GM12801 (cell line): Measurements from ENCODE around the gene PAQR5.

Experiments
- TF ChIP-seq, protein P1 (sequence below): IDR thresholded peaks from one replicate; pipeline ENCODE4 v1.5.1; 2011; ENCODE audit warnings: control low read depth; ENCODE audit not compliant: insufficient read length; ENCODE audit errors: extremely low read depth

Gene PAQR5

DNA sequence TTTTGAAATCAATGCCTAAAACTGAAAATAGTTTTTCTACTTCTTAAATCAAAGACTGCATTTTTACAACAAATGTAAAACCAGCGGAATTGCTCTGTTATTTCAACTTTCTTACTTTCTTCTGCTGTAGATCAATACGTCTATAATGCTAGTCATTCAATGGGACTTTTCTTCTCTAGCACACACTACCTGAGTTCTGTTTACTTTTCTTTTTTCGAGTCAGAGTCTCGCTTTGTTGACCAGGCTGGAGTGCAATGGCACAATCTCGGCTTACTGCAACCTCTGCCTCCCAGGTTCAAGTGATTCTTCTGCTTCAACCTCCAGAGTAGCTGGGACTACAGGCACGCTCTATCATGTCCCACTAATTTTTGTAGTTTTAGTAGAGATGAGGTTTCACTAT lies 74.7 kb downstream of the PAQR5 start:
- TF ChIP-seq, protein P1, sequence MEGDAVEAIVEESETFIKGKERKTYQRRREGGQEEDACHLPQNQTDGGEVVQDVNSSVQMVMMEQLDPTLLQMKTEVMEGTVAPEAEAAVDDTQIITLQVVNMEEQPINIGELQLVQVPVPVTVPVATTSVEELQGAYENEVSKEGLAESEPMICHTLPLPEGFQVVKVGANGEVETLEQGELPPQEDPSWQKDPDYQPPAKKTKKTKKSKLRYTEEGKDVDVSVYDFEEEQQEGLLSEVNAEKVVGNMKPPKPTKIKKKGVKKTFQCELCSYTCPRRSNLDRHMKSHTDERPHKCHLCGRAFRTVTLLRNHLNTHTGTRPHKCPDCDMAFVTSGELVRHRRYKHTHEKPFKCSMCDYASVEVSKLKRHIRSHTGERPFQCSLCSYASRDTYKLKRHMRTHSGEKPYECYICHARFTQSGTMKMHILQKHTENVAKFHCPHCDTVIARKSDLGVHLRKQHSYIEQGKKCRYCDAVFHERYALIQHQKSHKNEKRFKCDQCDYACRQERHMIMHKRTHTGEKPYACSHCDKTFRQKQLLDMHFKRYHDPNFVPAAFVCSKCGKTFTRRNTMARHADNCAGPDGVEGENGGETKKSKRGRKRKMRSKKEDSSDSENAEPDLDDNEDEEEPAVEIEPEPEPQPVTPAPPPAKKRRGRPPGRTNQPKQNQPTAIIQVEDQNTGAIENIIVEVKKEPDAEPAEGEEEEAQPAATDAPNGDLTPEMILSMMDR = no peak

DNA sequence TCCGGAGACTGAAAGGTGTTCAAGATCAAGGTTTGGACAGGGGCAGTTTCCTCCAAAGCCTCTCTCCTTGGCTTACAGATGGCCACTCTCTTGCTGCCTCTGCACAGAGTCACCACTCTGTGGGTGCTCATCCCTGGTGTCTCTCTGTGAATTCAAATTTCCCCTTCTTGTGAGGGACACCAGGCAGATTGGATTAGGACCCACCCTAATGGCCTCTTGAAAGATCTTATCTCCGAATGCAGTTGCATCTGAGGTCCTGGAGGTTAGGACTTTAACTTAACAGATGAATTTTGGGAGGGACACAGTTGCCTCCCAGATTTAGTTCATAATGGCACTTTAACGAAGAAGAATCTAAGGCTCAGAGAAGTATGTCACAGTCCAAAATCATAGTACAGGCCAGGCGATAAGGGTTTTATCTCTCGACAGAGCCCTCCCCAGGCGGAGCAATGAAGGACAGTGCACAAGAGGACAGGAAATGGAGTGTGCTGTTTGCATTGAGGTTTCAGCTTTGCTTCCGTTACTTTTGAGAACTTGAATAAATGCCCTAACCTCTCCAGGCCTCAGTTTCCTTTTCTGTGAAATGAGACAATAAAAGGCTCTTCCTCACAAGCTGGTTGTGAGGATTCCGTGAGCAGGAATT lies 76.6 kb downstream of the PAQR5 start:
- TF ChIP-seq, protein P1 = no peak

DNA sequence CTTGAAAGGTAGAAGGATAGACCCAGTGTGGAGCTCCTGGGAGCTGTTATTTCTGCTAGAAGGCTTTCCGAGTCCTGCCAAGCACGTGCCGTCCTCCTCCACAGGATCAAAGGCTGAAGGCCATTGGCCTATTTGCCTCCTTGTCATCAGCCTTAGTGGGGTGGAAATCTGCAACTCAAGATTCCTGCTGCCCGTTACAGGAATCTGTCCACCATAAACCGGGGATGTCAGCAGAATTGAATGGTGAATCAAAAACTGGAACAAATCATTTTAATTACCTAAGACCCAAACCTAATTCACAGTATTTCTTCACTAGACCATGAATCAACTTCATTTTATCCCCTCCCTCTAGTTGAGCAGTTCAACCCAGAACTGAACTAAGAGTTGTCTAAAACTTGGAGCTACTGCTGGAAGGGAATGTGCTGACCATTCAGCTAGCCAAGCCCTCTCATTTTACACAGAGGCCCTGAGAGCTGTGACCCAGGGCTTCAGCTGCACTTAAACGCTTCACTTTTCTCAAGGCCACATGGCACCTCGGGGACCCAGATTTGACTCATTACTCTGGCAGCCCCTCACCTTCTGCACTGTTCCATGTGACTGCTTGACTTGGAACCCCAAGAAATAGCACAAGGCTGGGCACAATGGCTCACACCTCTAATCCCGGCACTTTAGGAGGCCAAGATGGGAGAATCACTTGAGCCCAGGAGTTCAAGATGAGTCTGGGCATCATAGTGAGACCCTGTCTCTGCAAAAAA lies 78.7 kb downstream of the PAQR5 start:
- TF ChIP-seq, protein P1 = no peak

DNA sequence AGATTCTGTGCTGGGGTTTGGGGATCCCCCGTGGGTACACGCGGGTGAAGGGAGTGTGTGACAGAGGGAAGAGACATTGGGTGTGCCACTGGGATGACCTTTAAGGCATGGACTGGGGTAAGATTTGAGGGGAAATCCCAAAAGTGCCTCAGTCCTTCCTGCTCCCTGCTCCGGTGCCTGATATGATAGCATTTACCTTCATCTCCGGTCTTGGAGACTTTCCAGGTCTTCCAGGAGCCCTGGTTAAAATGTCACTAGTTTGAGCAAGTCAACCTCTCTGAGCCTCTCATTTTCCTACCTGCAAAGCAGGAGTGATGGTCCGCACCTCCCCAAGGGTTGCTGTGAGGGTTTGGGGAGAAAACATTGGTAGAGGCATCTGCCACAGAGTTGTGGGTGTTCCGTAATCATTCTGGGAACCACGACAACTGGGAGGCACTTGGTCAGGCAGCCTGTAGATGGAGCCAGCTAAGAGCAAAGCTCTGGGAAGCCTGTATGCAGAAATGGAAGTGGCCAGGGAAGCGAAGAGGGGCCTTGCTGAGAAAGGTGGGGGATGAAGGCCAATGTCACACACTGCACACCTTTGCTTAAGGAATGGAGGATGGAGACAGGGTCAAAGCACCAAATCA lies 81.5 kb downstream of the PAQR5 start:
- TF ChIP-seq, protein P1 = no peak

DNA sequence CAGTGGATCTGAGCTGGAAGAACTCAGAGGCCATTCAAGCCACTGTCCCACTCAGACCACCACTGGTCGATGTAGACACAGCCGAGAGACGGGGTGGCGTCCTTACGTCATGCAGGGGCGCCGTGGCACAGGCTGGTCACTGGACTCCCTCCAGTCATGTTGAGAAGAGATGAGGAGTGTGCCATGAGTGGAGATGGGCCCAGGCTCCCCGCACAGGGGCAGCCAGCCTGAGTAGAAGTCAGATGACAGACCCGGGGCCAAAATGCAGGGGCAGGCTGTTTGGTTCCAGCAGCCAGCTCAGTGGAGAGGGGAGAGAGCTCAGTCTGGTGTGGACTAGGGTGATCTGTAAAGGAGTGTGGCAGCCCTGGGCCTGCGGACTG lies 82.0 kb downstream of the PAQR5 start:
- TF ChIP-seq, protein P1 = no peak

DNA sequence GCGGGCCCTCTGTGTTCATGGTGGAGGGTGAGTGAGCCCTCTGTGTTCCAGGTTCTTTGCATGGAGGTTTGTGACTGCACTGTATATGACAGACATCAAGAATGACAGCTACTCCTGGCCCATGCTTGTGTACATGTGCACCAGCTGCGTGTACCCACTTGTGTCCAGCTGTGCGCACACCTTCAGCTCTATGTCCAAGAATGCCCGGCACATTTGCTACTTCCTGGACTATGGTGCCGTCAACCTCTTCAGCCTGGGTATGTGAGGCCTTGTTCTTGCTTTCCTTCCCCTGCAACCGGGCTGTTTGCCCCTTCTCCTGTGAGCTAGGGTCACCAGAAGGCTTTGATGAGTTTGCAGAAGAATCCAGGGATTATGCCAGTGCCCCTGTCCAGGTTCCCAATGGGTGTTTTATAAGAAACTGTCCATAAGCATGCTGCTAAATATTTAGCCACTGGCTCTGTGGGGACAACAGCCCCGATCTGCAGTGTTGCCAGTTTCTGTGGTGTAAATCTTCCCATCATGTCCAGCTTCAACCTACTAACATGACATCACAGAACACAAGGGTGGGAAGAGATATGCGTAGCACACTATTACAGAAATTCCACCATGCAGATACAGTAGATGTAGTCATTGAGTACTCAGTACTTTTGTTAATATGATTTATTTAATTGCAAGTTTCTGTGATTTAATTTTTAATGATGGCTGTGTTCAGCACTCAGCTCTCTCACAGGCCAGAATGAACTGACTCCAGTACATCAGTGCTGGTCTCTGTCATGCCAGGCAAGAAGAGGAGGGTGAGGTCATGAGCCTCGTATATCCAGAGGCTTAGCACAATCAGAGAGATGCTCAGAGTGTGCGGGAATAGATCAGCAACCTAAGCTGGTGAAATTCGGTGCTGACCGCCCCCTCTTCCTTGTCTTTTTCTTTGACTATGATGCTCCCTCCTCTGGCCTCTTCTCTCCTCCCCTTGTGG lies 86.2 kb downstream of the PAQR5 start:
- TF ChIP-seq, protein P1 = no peak
